Stimulated activated CD4-positive, alpha-beta T cell treated with anti-CD3 and anti-CD28 coated beads, Interleukin-4, amount 100 ng/mL, for 1 hour (primary cell): ENCODE data around the gene ZMIZ1.

Source experiments
- DNase-seq: peaks from one replicate; pipeline ENCODE4 v3.0.0-alpha.2; 2020

Gene ZMIZ1

DNA sequence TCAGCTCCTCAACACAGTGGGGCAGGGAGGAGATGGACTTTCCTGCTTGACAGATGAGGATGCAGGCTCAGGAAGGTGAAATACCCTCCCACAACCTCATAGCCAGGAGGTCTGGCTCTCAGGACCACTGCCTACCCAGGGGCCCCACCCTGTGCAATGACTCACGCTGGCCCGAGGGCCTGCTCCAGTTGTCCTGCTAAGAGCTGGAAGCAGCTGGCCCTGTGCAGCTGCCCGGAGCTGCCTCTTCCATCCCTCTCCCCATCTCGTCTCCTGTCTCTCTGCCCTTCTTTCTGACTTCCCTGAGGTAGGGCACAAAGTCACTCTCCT, 123.9 kb downstream of the ZMIZ1 start:
- no peak for DNase-seq

DNA sequence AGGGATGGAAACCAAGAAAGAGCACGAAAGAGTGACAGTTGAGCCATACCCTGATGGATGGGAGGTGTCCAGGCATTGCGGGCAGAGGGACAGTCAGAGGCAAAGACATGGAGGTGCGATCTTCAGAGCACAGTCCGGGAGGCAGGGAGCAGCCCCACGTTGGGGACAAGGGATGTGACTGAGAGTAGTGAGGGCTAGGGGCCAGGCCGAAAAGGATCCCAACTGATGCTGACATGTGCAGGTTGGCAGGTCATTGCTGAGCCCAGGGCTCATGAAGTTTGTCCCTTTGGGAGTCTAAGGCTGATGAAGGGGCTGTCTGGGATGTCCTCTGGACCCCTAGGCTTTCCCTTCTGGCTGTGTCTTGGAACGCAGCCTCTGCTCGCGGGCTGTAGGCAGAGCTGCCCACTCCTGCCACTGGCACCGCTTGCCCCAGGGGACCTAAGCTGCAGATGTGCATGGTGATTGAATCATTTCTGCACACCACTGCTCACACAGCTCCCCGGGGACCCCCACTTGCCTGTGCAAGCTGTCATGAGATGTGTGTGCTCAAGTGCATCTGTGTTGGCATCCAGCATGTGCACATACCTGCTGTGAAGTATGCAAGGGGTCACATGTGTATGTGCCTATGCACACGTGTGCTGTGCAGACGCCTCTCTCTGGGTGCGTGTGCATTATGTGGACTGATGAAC, 125.1 kb downstream of the ZMIZ1 start:
- no peak for DNase-seq

DNA sequence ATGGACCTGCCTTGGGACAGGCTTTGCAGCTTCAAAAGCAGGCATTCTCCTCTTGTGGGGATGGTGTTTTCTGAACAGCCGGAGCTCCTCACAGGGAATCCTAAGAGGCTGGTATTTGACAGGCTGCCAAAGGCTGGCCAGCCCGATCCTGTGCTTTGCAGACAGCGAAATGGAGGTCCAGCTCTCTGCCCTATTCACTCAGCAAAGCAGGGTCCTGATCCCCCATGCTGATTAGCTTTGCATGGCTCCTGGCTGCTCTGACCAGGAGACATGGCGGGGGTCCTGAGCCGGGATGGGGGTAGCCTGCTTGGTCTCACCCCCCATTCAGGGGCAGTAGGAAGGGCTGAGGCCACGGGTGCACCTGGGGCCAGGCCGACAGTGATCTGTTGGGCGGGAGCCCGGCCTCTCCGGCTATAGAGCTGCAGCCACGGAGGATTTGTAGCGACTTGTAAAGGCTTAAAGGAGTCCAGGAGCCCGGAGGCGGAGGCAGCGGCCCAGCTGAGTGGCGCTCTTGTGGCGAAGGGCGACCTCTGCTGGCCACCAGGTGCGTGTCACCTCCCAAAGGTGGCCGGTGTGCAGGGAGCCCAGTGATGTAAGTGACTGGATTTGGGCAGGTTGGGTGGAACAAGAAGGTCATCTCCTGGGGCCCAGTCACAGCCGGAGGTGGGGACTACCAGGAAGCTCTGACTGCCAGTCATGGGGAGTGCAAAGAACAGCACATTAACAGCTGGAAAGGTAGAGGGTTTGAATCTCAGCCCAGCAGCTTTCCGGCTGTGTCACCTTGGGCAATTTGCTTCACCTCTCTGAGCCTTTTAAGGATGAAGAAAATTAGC, 126.5 kb downstream of the ZMIZ1 start:
- peak; percentile 80 for DNase-seq

DNA sequence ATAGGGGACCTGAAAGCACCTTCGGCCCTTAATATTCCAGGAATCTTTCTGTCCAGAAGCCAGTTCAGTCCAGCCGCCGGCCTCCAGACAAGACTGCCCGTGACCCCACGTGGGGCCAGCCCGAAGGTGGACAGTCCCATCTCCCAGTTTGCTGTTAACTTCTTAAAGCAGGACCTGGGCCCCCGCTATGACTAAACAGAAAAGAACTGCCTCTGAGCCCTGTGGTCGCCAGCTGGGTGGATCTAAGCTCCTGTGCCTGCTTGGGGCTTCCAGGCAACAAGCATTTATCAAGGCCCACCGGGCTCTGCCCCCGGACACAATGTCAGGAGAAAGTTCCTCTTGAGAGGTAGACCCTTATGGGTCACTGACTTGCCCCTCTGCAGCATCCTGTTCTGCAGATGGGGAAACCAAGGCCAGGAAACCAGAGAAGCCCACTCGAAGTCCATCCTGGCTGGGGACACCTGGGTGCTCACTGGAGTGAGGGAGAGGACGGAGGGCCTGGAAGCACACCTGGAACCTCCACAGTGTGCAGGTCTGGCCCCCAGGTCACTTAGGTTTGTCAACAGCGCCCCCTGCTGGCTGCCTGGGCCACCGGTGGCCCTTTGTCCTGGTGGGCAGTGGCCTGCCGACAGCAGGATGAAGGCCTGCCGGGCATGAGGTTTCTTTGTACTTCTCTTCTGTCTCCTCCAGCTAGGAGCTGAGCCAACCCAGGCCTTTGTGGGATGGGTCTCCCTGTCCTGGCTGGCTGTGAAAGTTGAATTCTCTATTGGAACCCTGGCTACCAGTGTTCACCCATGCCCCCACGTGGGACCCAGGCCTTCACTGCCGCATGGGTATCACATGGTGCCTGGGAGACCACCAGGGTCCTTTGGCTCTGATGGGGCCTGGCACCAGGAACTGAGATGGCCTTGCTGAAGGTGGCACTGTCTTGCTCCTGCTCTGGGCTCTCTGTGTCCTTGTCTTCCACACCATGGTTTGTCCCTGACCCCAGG, 128.0 kb downstream of the ZMIZ1 start:
- DNase-seq: peak; percentile 78

DNA sequence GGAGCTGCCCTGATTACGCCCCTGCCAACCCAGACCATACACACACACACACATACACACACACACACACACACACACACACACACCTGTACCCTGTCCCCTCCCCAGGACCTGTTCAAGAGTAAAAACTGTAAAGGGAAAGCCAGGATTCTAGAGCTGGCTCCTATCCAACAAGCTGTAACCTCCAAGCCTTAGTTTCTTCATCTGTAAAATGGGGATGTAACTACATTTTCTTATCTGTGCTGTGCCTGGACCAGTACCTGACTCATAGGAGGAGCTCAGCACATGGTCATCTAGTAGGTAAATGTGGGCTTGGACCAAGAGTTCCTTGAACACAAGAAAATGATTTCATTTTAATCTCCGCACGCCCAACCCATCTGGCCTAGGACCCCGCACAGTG, 128.8 kb downstream of the ZMIZ1 start:
- no peak for DNase-seq

DNA sequence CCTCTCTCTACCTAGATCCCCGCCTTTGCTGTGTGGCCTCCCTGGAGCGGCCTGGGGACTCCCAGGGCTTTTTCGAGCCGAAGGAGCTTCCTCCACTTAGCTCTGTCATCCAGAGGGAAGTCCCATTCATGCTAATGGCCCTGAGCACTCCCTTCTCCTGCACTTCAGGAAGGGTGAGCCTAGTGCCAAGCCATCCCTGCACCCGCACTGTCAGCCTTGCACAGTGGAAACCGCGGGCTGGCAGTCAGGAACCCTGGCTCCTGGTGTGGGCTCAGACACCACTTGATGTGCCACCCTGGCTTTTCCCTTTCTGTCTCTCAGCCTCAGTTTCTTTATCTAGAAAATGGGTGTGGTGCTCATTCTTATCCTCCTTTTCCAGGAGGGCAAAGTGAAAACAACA, 131.6 kb downstream of the ZMIZ1 start:
- no peak for DNase-seq

DNA sequence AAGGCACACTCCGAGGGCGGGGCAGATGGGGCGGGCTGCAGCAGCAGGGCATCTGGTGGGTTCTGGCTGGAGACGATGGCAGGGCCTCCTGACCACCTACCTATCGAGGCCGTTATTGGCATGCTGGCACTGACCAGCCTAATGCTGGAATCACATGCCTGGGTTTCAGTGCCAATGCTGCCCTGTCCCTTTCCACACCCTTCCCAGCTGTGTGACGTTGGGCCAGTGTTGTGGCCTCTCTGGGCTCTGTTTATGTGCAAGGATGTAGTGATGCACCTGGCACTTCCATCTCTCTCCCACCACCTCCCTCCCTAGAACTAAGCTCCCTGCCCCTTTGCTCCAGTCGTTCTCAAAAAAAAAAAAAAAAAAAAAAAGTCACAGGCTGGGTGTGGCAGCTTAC, 132.9 kb downstream of the ZMIZ1 start:
- no peak for DNase-seq

DNA sequence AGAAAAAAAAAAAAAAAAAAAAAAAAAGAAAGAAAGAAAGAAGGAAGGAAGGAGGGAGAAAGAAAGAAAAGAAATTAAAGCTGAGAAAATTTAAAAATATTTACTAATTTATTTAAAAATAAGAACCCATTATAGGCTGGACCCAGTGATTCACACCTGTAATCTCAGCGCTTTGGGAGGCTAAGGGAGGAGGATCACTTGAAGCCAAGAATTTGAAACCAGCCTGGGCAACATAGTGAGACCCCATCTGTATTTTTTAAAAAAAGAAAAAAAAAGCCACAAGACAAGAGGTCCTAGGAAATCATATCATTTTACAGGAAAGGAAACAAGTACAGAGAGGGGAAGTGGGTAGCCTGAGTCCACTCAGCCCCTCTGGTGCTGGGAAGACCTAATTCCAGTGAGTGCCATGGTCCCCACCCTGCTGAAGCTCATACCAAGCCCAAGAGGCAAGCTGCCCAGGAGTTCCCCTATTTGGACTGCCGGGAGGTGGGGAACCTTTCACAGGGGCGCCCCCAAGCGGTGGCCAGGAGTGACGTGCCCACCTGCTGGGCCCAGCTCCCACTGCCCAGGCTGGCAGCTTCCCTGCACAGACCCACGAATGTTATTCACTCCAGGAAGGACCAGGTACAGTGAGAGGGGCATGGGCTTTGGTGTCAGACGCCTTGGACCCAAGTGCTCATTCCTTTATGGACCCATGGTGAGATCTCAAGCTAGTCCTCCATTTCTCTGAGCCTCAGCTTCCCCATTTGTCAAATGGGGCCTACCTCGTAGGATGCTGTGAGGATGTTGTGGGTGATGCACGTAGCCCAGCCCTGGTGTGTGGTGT, 133.6 kb downstream of the ZMIZ1 start:
- DNase-seq: peak; percentile 34

DNA sequence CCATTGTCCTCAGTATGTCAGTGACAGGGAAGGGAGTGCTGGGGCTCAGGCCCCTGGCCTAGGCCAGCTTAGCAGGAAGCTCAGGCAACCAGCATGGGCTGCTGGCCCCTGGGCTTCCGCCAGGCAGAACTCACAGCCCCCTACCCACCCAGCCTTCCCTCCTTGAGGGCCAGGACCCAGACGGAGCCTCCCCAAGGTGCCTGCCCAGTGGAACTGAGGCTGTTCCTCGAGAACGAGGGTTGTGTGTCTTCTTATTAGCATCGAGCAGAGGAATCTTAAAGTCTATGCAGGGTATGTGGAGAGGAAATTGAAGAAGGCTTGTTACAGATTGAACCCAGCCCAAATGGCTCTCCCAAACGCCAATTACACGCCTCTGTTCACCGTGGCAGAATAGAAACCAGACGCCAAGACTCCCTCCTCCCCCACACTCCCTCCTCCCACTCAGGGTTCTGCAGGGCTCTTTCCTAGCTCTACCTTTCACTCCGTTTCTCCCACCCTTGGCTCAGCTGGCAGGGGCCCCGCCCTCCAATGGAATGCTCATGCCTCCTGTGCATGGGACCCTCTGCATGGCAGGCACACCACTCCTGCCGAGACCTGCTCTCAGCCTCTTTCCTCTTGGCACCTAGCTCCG, 134.4 kb downstream of the ZMIZ1 start:
- no peak for DNase-seq

DNA sequence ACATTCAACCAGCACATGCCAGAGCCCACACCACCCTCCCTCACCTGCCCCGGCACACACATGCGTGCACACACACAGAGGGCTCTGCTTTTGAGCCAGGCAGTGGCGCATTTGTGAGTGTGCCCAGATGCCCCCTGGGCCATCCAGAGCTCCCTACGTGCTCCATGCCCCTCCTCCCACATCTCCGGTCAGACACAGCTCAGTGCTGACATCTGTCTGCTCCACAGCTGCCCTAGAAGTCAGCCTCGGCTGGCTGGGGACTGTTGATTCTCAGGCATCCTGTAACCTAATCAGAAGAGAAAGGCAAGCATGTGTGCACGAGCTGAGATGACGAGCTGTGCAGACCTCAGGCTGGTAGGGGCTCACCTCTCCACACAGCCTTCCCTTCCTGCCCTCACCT, 135.1 kb downstream of the ZMIZ1 start:
- DNase-seq: no peak

DNA sequence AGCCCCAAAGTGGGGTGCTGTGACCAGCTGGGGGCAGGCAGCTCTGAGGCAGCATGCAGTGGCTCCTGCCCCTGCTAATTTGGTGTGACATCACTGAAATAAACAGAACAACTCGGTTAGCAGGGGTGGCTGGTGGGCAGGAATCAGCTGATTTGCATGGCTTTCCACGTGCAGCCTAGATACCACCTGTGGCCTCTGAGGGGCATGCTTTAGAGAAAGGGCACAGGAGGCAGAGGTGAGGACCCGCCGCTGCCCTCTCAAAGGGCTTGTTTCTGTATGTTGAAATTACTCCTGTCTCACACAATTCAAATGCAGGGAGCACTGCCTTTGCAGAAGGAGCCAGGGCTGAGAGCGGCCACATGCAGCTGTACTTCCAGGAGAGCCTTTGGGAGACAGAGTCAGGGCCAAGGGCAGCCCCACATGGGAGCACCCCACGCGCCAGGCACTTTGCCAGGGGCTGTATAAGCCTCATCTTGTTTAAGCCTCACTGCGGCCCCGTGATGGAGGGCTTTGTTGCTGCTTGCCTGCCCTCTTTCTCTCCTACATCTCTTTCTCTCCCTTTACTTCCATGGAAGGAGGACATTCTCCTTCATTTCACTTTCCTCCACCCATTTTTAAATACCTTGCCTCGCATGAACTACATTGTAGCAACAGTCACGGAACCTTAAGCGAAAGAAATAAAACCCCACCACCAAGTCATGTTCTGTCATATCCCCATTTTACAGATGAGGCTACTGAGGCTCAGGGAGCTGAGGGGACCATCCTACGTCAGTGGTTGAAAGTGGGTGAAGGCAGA, 137.7 kb downstream of the ZMIZ1 start:
- no peak for DNase-seq

DNA sequence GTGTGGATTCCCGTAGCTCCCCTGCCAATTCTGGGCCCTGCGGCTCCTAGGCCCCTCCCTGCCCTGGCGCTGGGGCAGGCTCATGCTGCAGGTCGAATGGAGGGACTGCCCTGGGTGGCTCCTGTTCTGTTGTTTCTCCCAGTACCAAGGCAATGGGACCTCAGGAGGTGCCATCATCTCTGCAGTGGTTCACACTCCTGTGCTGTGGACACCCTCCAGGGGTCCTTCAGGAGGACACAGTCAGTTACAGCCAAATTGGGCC, 138.3 kb downstream of the ZMIZ1 start:
- DNase-seq: no peak

DNA sequence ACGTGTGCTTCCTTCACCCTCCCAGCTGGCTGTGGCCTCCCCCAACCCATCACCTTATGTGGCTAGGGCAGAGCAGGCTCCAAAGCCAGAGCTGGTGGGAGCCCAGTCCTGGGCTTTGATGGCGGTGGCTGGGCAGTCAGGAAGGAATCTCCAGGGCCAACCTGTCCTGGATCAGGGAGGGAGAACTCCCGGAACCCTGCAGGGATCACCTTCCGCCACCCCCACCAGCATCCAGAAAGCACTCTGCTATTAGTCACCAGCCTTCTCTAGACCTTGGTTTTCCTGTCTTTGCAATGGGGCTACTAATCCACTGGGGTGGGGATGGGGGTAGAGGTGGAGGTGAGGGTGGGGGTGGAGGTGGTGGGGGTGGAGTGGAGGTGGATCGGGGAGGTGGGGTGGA, 139.0 kb downstream of the ZMIZ1 start:
- no peak for DNase-seq

DNA sequence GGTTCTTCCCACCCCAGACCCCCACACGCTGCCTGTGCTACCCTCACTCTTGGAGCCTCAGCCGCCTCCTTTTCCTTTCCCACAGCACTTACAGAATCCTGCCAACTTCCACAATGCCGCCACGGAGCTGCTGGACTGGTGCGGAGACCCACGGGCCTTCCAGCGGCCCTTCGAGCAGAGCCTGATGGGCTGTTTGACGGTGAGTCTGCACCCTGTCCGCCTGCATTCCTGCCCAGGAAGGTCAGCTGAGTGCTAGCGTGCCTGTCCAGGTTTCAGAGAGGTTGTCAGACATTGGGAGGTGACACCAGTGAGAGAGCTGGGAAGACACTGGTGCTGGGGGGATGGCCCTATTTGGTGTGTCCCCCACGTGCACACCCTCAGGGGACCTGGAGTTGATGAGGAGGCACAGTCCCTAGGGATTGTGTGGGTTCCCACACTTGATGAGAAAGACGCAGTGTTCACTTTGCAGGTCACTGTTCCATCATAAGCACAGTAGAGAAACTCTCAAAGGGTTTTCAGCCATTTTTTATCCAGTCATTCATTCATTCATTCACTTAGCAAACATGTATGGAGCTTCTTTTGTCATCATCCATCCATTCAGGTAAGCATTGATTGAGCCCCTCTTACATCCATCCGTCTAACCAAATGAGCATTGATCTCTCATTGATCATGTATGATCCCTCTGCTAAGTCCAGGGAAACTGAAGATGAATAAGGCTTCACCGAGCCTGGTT, 139.7 kb downstream of the ZMIZ1 start:
- no peak for DNase-seq

DNA sequence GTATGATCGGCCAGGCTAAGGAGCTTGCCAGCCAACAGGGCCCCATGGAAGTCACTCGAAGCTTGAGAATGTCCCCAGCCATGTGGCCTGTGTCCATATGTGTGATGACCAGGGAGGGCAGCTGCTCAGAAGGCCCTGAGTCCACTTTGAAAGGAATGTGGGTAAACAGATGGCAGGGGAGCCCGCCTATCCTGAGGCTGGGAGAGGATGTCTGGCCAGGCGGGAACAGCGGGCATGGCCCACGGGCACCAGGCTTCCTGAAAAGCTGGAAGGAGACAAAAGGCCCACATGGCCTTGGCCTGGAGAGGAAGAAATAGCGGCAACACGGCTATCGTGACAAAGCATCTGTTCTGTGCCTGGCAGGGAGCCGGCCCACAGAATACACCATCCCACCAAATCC, 140.6 kb downstream of the ZMIZ1 start:
- DNase-seq: no peak

DNA sequence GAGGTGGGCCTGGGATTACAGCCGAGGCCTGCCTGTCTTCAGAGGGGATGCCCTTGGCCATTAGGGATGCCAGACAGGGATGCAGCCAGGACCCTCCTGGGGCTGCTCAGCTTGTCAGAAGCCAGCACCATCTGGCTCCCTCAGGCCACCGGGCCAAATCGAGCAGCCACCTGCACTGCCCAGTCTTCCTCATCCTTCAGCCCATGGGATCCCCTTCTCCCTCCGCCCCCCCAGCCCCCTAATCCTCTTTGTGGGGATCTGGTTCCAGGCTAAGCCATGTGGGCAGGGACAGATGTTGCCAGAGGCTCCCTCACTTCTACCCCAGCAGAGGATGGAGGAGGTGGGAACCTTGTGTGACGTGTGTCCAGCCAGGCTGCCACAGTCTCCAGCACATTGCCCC, 141.1 kb downstream of the ZMIZ1 start:
- no peak for DNase-seq

DNA sequence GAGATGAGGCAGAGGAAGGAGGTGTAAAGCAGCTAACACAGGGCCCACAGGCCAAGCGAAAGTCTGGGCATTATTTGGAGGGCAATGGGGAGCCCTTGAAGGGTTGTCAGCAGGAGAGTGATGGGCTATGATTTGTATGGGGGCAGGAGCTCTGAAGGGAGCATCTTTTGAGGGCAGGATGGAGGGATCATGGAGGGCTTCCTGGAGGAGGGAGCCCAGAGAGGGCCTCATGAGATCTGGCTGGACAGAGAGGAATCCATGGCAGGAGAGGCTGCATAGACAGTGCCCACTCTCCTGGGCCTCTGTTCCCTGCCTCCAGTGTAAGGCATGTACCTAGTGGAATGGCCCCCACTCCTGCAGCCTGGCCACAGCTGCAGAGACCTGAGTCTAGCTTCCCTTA, 141.9 kb downstream of the ZMIZ1 start:
- no peak for DNase-seq

DNA sequence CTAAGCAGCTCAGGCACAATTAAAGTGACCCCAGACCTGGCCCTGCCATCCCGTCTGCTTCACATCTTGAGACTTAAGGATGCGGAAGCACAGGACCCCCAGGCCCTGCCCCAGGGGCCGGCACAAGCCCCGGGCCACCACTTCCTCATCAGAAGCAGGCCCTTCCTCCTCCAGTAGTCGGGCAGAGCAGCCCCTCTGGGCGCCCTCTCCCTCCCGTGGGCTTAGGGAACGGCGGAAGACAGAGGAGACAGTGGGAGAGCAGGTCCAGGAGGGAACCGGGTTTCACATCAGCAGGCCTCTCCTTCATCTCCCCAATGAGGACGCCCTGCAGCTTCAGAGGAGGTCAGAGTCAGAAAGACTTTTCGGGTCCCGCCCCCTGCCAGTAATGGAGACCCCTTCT, 142.8 kb downstream of the ZMIZ1 start:
- DNase-seq: no peak

DNA sequence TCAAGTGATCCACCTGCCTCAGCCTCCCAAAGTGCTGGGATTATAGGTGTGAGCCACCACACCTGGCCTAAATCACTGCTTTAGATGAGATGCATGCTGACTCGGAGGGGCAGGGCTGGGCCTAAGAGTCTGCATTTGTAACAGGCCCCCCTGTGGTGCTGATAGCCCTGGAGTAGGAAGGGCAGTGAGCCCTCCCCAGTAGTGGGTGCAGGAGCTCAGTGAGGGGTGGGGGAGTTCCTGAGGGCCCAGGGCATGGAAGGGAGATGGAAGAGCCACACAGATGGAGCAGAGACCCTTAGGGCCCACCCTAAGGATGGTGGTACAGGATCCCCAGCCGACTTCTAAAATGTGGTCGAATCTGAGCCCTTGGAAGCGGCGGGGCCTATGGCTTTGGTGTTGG, 146.8 kb downstream of the ZMIZ1 start:
- DNase-seq: no peak

DNA sequence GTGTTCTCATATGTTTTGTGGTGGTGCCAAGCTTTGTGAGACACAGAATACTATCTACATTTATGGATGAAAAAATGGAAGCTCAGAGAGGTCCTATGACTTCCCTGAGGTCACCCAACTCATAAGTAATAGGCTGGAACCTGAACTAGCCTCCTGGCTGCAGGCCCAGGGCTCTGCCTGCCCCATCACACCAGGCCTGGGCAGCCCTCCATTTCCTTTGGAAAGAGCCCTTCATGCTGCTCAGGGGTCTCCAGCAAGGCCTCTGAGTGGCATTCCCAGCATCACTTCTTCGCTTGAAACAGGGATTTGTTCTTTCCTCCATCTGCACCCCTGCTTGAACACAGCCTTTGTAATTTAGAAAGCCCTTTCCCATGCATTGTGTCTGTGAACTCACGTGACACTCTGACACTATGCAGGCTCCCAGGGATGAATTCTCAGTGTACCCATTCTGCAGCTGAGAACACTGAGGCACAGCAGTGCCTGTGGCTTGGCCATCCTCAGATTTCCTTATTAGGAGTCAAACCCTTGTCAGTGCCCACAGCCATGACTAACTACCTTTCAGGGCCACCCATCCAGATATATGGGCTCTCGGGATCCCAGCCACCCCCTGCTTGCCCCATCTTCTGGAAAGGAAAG, 150.7 kb downstream of the ZMIZ1 start:
- DNase-seq: no peak
